Heart left ventricle (tissue), 13 donors: ENCODE measurements around the gene GET3.

Experiments
- POLR2A ChIP-seq, 2 donors: fragments of 450-650 bp; IDR thresholded peaks; one replicate each; pipeline ENCODE4 v1.6.1; 2017; ENCODE audit warnings: antibody characterized with exemption in 2 of 2, mild to moderate bottlenecking in 2 of 2, moderate library complexity in 2 of 2
- TF ChIP-seq, protein P1 (sequence below), 12 donors: fragments of 200-600 bp; sonication (generic) in 4 of 12; IDR thresholded peaks; one replicate each; pipeline versions ENCODE4 v1.5.0 to v1.8.0; 2018 to 2022; ENCODE audit warnings: antibody characterized with exemption in 12 of 12, mild to moderate bottlenecking in 5 of 12
- donor health status: ischemic (EF 13 %, LVEDD 7.1; RV severe dilation, severe dysfunction).
- donor health status: DM: no; HTN: yes; CAD: no.
- donor health status: DM: no; HTN: no; CAD: no.
- donor health status: ischemic (EF 25% LVEDD 6.9; RV normal size, moderate dysfunction).
- donor health status: ischemic (EF 25% LVEDD 5.7; RV mildly dilated, moderate dysfunction).
- donor health status: ischemic (EF 35%, LVEDD 5.7; RV mildly dilated, moderate dysfunction).
- donor health status: nonischemic (EF 11% LVEDD 7.7; RV severe dilation, severe dysfunction).
- donor health status: DM: yes; HTN: yes; CAD: no.
- donor health status: PGD.
- donor health status: ischemic (EF 29% LVEDD 5.4; RV normal size, mild dysfunction).
- donor health status: nonischemic (EF 23%, LVEDD 6.1; RV moderate dilation, normal function).

- TF ChIP-seq, protein P1, sequence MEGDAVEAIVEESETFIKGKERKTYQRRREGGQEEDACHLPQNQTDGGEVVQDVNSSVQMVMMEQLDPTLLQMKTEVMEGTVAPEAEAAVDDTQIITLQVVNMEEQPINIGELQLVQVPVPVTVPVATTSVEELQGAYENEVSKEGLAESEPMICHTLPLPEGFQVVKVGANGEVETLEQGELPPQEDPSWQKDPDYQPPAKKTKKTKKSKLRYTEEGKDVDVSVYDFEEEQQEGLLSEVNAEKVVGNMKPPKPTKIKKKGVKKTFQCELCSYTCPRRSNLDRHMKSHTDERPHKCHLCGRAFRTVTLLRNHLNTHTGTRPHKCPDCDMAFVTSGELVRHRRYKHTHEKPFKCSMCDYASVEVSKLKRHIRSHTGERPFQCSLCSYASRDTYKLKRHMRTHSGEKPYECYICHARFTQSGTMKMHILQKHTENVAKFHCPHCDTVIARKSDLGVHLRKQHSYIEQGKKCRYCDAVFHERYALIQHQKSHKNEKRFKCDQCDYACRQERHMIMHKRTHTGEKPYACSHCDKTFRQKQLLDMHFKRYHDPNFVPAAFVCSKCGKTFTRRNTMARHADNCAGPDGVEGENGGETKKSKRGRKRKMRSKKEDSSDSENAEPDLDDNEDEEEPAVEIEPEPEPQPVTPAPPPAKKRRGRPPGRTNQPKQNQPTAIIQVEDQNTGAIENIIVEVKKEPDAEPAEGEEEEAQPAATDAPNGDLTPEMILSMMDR (IDR thresholded peaks at IDR 0.05), result peak in 3 of 12 donors; percentile 16 to 25 (median 23)
- TF ChIP-seq POLR2A (IDR thresholded peaks at IDR 0.05), result peak in 1 of 2 donors; percentile 78
These were observed 56.2 kb downstream of the GET3 start for GRCh38 chr19:12793290-12794195.
